ENCODE measurements around the gene PURA. TPM values are rescaled to one million over a fixed set of nuclear protein-coding genes. Genes with fewer than 3 reads are reported as not detected.

The PURA gene
- total and polyA plus RNA-seq, 2 of the 13 experiments (the other 11 are each of a cell fraction or from before 2014, with no cell fraction given) = 2.0 to 5.0 TPM

- no peaks in the 10 kb centered on the region for H3K79me2 ChIP-seq (ENCODE audit: insufficient read depth, low read length)
- no peak overlapping the region for H3K4me3 ChIP-seq (replicated peaks in 1 of 3; ENCODE audit: insufficient read depth in 1 of 3, low read depth in 2 of 3, low read length in 3 of 3)
- DNase-seq (ENCODE audit: low spot score) (no peak), ATAC-seq (no peak), FAIRE-seq (no peak)
- peaks cover 13% of the 10 kb centered on the region for H3K4me1 ChIP-seq (ENCODE audit: insufficient read depth, low read length)
- no peaks in the 10 kb centered on the region for H4K20me1 ChIP-seq (ENCODE audit: insufficient read depth, low read length)
- no peak overlapping the region for H3K9ac ChIP-seq (ENCODE audit: insufficient read depth, low read depth, low read length)
- no peaks in the 10 kb centered on the region for H3K27me3 ChIP-seq (ENCODE audit: control insufficient read depth in 1 of 2, insufficient read depth in 2 of 2, low read length in 2 of 2)
- H3K27ac ChIP-seq (ENCODE audit: extremely low read length, insufficient read depth, low read length) = no peak overlapping the region
- no TSS peak for BruUV-seq (replicated peaks)
- no peak overlapping the region for H3K4me2 ChIP-seq (ENCODE audit: low read depth, low read length)
- WGBS (ENCODE audit: low lambda C conversion rate) = 0% methylated on average over 1 of the region's 1 CpG
- in situ Hi-C loops (cut with HindIII; ENCODE audit: extremely low pct_ligation_motif_present, low pct_unique_long_range_greater_than_20kb) (no loop called here), intact Hi-C loops (cut with micrococcal nuclease; ENCODE audit: unreplicated experiment) (no loop called here)
- TF ChIP-seq SUZ12 (IDR thresholded peaks at IDR 0.05; ENCODE audit: low read depth, low read length) (no peak), KMT2B (CRISPR knock-in tag; IDR thresholded peaks at IDR 0.05) (no peak), MXD3 (CRISPR knock-in tag; IDR thresholded peaks at IDR 0.05) (no peak), FOXO1 (CRISPR knock-in tag; IDR thresholded peaks at IDR 0.05) (no peak)
- no peaks in the 10 kb centered on the region for H3K9me3 ChIP-seq (ENCODE audit: low read length)
- CTCF ChIA-PET (ENCODE audit: low intra/inter-chr PET ratio, low total read pairs) = no interaction called here
- POLR2A ChIA-PET = no interaction called here
- H2AFZ ChIP-seq (ENCODE audit: low read length) = no peak overlapping the region
- no peaks in the 10 kb centered on the region for H3K36me3 ChIP-seq (replicated peaks in 1 of 2; ENCODE audit: control insufficient read depth in 1 of 2, insufficient read depth in 2 of 2, low read length in 2 of 2)
Observed at GRCh38 chr5:140103154-140103553, 10.8 kb upstream of the PURA start.

DNA sequence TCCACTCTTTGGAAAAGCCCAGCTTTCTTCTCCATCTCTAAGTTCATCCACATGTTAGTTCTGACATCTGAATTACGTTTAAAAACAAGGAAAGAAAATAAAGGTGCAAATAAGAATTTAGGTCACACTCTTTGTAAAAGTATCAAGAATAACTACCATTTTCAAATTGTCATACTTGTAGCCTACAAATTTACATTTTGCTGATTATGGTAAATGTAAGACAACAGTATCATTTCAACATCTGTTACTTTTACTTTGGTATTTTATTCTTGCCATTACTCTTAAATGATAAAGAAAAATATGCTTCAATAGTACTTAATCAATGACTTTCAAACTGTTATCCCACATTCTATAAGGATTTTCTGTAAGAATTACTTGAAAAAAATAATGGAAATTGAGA is 9.8 kb upstream of the PURA start:
- ATAC-seq = no peak
- no peaks in the 10 kb centered on the region; a peak in 1 of 5 replicates for H3K27me3 ChIP-seq (ENCODE audit: control insufficient read depth in 1 of 2, insufficient read depth in 2 of 2, low read length in 2 of 2)
- TF ChIP-seq ATF7-NPFF (CRISPR knock-in tag; IDR thresholded peaks at IDR 0.05; ENCODE audit: low read depth) (no peak), SP5 (CRISPR knock-in tag; IDR thresholded peaks at IDR 0.05; ENCODE audit: borderline replicate concordance, low read depth) (no peak), ZNF777 (CRISPR knock-in tag; IDR thresholded peaks at IDR 0.05) (no peak), ZNF274 (CRISPR knock-in tag; IDR thresholded peaks at IDR 0.05) (no peak), MAFF (IDR thresholded peaks at IDR 0.05; ENCODE audit: low read depth, low read length) (peak; percentile 38; the same call in 1 of the 2 replicates), MAFK (conservative IDR thresholded peaks at IDR 0.05 in 1 of 2, IDR thresholded peaks at IDR 0.05 in 1 of 2; ENCODE audit: low read length in 2 of 2) (peak; percentile 46 to 66; a peak in 3 of 4 replicates)
- TF ChIP-seq, protein P1, sequence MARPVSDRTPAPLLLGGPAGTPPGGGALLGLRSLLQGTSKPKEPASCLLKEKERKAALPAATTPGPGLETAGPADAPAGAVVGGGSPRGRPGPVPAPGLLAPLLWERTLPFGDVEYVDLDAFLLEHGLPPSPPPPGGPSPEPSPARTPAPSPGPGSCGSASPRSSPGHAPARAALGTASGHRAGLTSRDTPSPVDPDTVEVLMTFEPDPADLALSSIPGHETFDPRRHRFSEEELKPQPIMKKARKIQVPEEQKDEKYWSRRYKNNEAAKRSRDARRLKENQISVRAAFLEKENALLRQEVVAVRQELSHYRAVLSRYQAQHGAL (CRISPR knock-in tag; IDR thresholded peaks at IDR 0.05; ENCODE audit: not compliant biosample characterization) = no peak
- DNase-seq (ENCODE audit: low spot score) = no peak
- no peak overlapping the region for H3K9ac ChIP-seq (ENCODE audit: insufficient read depth, low read depth, low read length)
- intact Hi-C loops (cut with micrococcal nuclease; ENCODE audit: unreplicated experiment) = no loop called here
- no peak overlapping the region for H3K4me2 ChIP-seq (ENCODE audit: low read depth, low read length)
- in situ Hi-C loops (cut with HindIII; ENCODE audit: extremely low pct_ligation_motif_present, low pct_unique_long_range_greater_than_20kb) = no loop called here
- peaks cover 13% of the 10 kb centered on the region for H3K4me1 ChIP-seq (ENCODE audit: insufficient read depth, low read length)
- H3K4me3 ChIP-seq (replicated peaks in 1 of 3; ENCODE audit: insufficient read depth in 1 of 3, low read depth in 2 of 3, low read length in 3 of 3) = no peak overlapping the region
- H3K79me2 ChIP-seq (ENCODE audit: insufficient read depth, low read length) = peaks cover 7% of the 10 kb centered on the region
- no peaks in the 10 kb centered on the region for H3K36me3 ChIP-seq (replicated peaks in 1 of 2; ENCODE audit: control insufficient read depth in 1 of 2, insufficient read depth in 2 of 2, low read length in 2 of 2)
- no peak overlapping the region for H3K27ac ChIP-seq (ENCODE audit: extremely low read length, insufficient read depth, low read length)
- CTCF ChIA-PET (ENCODE audit: low intra/inter-chr PET ratio, low total read pairs) = no interaction called here
- FAIRE-seq = no peak
- H2AFZ ChIP-seq (ENCODE audit: low read length) = no peak overlapping the region
- no TSS peak for BruUV-seq (replicated peaks)
- POLR2A ChIA-PET = no interaction called here
- H4K20me1 ChIP-seq (ENCODE audit: insufficient read depth, low read length) = no peaks in the 10 kb centered on the region
- 0% methylated on average over 1 of the region's 1 CpG for WGBS (ENCODE audit: low lambda C conversion rate)
- H3K9me3 ChIP-seq (ENCODE audit: low read length) = no peaks in the 10 kb centered on the region
